Islet precursor cell (in vitro differentiated cells): ENCODE data around the gene SOX6.
A peak's percentile ranks its signal among the peaks of the same experiment; 100 is the strongest.
"Not testable (repeated sequence)": the region's sequence is repeated elsewhere in the genome, so short reads cannot be mapped to it uniquely, and the experiment has no call there.

Experiments
- DNase-seq: peaks from one replicate; pipeline ENCODE4 v3.0.0-alpha.2; 2018

The SOX6 gene

DNA sequence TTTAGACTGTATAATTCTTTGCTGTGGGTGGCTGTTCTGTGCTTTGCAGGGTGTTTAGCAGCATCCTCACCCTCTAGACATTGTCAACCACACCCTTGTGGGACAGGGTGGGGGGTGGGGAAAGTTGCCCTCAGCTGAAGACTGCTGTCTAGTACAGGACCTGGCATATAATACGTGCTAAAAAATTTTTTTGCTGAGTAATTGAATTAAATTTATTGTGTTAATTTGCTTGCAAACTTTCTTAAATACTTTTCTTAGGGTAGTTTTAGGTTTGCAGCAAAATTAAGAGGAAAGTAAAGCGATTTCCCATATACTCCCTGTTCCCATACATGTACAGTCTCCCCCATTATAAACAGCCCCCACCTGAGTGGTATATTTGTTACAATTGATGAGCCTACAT lies 268.5 kb downstream of the SOX6 start:
- DNase-seq, result no peak

DNA sequence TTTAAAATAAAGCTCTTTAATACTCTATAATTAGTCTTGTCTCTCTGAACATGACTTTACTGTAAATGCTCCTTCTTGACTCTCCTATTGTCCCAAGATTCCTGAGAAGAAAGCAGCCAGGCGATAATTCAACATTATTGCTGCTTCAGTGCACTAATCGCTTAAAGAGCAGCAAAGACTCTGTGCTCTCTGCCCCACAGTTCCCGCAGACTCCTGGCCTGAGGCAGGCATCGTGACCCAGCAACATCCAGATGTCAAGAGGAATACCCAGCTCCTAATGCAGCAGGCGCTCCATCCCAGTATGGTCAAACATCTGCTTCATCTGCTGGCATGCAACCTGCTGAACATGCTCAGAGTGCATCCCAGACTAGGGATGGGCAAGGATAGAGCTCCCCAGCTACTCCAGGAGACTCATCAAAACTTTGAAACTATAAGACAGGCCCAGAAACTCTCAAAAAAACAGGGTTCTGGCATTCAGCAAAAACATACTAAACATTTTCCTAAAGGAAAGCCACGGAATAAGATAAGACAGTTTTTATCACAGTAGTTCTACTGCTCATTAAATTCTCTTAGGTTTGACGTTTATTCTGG lies 270.0 kb downstream of the SOX6 start:
- DNase-seq, result peak; percentile 68

DNA sequence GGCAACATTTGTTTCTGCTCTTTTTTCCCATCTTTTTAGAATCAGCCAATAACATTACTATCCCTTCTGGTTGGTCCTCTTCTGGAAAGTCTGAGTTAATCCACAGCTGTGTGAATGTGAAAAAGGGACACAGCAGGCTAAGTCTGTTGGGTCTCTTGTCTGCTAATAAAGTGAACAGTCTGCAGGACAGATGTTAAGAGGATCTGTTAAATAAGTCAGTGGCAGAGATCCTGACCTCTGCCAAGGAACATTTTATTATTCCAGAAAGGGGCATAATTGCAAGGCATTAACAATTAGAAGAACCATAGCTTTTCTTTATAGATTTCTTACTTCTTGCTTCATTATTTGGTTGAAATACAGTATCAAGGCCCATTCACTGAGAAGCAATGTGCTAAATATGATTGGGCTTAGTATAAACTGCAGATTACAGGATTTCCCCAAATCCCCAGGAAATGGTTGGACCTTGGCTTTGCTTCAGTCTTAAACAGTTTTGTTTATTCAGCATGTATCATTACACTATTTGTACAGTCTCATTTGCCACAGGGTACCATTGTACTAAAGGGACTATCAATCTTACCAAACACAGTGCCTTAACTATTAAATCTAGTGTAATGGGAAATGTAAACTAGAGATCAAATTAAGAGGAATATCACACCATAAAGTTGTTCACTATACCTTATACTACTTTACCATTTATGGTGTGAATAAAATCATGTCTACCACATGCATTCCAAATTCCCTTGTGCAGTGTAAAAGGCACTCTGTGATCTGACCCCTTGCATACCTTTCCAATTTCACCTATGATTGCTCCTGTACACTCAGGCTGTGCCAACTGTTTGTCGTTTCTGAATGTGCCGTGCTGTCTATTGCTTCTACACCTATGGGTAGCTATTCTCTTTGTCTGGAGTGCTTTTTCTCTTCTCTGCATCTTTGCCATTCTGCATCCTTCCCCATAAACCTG lies 274.0 kb downstream of the SOX6 start:
- DNase-seq, result no peak

DNA sequence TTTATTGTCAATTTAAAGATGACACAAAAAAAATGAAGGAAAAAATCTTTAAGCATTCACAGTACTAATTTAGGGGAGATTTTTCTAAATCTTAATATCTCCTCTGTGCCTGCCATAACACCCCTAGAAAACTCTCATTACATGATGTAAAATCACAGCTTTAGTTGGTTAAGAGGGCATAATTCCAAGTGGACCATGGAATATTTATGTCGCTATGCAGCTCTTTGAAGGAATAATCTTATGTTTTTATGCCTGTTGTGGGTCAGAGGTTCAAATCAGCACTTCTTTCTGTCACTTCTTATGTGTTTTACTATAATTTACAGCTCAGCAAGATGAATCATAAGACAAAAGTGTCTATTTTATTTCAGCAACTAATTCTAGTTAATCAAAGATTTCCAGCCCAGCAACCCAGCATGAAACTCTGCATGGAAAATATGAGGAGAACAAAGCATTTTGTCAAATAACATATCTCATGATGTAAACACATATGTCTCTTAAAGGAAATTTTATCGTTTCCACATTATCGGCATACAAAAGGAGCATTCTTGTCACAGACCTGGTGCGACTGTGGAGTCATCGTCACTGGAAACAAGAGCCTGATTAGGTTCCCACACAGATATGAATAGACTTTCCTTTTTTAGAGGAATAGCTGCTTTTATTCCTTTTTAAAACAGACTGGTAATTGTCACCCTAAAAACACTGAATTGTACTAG lies 274.8 kb downstream of the SOX6 start:
- DNase-seq, result no peak

DNA sequence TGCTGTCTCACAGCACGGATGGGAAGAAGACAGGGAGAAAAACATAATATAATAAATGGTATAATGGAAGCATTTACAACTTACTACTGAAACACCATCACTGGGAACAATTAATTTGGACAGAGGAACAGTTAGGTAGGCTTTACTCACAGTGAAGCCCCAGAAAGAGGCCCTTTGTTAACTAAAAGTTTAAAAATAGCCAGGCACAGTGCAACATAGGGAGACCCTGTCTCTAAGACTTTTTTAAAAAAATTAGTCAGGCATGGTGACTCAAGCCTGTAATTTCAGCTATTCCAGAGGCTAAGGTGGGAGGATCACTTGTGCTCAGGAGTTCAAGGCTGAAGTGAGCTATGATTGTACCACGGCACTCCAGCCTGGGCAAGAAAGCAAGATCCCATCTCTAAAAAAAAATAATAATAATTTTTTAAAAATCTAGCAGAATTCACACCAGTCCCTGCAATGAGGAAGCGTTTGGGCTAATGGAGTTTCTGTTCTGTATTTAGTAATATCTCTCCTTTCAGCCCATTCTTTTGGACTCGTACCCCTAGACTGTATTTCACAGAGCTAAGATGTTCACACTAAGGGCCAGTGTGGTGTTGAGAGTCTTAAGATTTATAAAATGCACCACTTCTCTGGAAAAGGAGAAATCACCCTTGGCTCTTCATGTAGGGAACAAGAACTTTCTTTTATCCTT lies 275.5 kb downstream of the SOX6 start:
- no peak for DNase-seq

DNA sequence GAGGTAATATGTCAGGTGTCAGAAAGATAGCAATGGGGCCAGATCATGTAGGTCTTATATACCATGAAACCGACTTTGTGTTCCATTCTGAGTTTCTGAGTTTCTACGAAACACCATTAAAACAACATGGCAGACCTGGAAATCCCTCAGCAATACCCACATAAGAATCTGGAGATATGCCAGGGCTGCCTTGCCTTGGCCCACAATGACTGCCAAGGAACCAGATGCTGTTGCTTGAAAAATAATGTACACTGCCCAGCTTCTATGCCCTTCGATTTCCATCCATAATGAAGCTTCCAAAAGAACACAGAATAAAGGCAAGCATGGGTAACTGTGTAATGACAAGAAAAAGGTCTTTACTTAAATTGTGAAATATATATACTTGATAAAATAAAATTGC lies 277.4 kb downstream of the SOX6 start:
- no peak for DNase-seq

DNA sequence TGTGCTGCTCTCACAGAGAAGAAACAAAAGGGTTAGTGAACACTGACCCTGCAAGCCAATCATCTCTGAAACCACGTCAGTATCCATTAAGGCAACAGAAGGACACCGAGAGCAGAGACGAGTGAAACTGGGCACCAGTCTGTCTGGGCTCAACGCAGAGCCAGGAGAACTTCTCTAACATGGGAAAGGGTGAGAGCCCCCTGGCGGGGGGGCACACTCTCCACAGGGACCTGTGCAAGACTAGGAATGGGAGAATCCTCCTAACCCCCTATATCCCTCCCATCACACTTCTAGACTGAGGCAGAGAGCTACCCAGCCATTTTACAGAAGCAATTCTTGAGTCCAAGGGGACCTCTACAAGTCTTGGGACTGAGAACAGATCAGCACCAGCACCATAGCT lies 285.8 kb downstream of the SOX6 start:
- DNase-seq, result peak; percentile 59

DNA sequence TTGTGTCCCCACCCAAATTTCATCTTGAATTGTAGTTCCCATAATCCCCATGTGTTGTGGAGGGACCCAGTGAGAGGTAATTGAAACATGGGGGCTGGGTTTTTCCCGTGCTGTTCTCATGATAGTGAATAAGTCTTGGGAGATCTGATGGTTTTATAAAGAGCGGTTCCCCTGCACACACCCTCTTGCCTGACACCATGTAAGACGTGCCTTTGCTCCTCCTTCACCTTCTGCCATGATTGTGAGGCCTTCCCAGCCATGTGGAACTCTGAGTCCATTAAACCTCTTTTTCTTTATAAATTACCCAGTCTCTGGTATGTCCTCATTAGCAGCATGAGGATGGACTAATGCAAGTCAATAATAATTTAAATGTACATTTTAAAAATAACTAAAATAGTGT lies 289.1 kb downstream of the SOX6 start:
- DNase-seq, result not testable (repeated sequence)

DNA sequence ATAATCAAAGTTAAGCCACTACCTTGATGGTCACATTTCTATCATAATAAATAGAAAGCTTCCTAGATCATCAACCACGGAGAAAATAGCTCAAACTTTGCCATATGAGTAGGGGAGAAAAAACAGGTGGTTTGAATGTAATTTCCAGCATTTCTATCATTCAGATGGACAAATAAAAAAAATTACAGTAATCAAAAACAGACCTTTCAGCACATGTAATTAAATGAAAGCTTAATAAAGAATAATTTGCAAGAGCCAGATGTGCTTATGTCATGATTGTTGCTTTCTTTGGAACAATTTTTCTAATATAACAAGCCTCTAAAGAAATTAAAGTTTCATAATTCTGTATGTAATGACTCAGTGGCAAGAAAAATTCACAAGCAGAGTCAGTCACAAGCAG lies 297.0 kb downstream of the SOX6 start:
- DNase-seq, result no peak

DNA sequence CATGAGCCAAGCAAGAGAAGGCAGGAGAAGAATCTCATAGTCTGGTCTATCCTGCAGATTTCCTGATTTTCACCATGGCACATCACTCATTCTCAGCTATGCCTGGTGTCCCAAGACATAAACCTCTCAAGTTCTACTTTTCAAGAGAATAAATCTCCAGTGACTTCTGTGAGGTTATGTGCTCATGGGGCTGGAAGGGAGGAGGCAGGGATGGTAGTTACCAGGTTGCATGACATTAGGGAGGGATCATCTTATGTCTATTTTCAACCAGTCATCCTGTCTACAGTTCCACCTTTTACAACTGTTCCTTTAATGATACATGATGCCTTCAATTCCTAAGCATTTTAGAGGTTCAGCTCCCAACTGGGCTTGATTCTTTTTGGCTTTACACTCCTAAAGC lies 297.7 kb downstream of the SOX6 start:
- DNase-seq, result no peak

DNA sequence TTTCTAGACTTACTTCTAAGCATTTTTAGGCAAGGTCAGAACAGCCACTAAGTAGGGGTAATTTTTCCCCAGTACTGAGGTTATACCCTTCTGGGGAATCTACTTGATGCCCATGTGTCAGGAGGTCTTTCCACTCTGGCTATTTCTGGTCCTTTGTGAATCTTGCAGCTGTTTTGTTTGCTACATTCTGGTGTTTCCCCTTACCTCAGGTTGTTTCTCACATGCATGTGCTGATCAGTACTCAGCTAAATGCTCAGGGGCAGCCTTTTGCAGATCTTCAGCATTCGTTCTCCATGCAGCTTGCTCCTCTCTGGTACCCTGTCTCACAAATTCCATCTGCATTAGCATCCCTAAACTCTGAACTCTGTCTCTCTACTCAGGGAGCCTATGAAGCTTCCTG lies 303.6 kb downstream of the SOX6 start:
- DNase-seq, result no peak

DNA sequence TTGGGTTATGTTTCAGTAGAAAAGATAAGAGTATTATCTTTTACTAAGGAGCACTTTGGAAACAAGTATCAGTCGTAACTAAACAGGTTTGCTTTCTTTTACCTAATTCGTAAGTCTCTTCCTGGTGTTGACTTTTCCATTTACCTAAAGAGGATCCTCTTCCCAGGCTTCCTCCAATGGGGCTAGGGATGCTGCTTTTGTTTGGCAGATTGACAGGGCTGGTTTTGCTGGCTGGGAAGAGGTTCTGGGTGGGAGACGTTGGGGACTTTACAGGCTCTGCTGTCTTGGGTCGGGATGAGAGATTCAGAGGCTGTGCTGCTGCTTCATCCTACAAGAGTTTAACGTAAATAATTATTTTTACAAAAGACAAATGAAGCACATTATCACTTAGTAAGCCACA lies 306.7 kb downstream of the SOX6 start:
- no peak for DNase-seq

DNA sequence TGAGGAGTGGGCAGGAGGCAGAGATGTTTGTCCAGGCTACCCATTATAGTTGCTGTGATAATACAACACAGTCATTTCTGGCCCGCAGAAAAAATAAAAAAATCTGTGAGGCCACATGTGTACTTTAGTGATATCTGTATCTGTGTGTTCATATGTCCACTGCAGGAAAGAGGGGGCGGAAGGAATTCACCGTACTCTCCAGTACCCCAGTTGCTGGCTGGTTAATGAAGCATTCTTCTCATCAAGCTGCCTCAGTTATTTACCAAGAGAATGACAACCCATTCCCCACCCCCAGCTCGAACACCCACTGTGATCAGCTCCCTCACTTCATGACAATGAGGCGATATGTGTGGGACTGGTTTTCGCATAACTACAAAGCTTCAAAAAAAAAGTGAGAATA lies 309.3 kb downstream of the SOX6 start:
- DNase-seq, result no peak

DNA sequence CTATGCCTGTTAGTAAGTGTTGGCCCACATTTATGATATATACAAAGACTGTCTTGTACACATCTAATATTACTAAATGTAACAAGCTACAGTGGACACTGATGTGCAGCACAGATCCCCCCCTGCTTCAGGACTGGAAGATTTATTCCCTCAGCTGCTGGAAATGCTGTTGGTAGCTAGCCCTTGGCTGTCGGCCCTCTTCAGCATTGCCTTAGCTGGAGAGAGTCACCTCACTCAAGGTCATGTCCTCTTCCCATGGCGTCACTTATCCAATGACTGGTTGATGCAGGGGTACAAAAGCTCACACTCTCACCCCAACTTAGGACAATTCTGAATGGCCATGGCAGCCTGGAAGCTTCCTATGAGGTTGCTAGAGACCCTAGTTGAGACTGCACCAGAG lies 312.7 kb downstream of the SOX6 start:
- no peak for DNase-seq

DNA sequence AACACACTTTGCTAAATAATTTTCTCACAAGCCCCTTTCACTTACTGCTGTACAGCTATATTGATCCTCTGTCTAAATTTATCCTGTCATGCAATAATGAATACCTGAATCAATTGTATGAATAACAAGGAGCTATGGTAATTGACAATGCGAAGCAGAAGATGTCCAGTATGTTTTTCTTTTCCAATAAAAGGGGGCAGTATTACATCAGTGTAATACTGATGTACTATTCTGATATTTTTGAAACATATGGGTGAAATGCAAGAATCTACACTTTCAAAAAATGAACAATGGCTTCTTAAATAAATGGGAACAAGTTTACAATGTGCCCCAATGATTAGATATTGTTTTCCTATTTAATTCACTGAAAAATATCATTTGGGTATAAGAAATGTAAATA lies 315.1 kb downstream of the SOX6 start:
- no peak for DNase-seq

DNA sequence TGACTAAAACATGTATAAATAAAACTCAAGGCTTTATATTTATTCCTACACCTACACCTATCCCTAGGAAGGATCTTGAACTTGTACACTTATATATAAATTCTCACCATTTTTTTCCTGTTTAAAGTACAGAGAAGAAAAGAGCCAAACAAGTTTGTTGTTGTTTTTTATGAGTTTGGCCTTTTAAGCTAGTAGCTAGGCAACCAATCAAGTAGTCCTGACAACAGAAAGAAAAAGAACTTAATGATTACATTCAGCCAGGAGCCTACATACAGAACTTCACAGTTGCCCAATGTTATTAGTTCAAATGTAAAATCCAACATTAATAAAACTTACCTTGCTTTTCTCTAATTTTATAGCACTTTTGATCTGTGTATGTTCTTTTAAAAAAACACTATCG lies 316.2 kb downstream of the SOX6 start:
- no peak for DNase-seq

DNA sequence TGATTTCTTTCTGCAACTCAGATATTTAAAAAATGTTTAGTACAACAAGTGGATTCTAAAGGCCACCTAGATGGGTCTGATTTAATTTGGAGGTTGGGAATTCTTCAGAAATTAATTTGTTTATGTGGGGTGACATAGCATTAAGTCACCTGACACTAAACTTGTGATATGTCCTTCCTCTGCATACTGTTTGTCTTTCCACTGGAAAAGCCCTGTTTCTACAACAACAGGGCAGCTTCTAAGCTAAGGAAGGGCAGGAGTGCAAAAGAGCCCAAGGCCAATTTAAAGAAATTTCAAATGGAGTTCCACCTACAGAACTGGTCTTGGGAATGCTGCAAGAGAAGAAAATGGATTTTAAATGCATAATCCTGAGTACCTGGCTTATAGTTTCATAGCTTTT lies 319.2 kb downstream of the SOX6 start:
- no peak for DNase-seq

DNA sequence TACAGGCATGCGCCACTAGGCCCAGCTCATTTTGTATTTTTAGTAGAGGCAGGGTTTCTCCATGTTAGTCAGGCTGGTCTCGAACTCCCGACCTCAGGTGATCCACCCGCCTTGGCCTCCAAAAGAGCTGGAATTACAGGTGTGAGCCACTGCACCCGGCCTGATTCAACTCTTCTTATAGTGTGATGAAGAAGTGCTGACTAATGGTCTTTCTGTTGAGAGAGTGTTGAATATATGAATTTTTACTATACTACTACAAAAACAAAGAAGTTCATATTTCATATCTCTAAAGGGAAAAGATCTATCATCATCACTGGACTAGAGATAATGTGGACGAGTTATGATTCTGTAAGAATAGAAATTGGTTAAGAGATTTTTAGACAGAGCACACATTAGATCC lies 320.1 kb downstream of the SOX6 start:
- no peak for DNase-seq

DNA sequence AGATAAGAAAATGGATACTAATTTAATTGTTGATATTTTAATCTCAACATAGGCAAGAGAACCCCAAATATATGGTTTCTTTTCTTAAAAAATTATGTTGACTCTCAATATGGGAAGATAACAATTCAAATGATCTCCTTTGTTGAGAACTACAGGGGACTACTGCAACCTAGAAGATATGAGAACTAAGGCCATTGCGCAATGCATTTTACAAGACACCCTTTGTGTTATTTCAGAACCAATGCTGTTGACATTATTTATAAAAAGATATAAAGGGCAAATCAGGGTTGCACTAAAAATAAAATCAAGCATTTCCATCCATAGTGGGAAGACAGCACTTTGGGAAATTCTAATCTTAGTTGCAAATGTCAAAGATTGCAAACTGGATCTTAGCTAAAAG lies 322.3 kb downstream of the SOX6 start:
- no peak for DNase-seq

DNA sequence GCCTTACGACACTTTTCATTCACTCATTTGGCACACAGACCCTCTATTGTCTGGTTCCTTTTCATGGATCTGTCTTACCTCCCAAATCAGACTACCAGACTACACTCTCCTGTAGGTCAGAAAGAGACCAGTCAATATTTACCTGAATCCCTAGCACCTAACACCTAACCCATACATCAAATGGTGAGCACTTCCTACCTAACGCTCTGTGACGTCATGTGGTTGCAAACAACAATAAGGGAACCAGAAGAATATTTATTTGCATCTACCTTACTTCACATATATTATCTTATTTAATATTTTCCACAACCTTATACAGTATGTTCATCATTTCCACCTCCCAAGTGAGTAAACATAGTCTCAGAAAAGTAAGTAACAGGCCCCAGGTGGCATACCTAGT lies 323.4 kb downstream of the SOX6 start:
- no peak for DNase-seq

DNA sequence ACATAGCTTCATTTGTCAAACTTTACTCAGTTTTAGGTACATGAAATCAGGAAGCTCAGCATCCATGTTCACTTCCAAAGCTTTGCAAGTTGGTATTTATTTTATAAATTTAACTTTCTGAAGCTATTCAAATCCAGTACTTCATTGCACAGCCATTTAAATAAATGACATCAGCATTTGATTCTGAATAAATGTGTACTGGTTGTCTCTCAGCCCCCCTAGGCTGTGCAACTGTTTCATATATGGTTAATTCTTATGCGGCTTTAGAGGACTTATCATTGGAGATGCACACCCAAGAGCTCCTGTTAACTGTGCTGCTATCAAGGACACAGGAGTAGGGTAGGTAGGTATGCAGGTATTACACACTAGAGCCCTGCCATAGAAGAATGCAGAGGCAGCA lies 325.1 kb downstream of the SOX6 start:
- DNase-seq, result no peak

DNA sequence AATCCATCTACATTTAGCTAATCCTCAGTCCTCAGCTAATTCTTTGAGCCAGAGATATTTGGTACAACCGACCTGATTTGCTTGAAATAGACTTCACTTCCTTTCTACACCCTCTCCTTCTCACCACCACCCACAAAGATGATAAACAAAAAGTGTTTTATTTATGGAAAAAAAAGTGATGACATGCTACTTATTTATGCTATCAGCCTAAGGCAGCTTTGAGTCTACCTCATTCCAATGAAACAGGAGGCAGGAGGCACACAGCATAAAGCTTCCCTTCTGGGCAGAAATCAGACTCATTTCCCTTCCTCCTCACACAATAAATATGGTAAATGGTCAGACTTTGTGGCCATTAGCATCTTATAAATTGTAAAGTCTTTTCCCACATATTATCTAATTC lies 325.7 kb downstream of the SOX6 start:
- no peak for DNase-seq

DNA sequence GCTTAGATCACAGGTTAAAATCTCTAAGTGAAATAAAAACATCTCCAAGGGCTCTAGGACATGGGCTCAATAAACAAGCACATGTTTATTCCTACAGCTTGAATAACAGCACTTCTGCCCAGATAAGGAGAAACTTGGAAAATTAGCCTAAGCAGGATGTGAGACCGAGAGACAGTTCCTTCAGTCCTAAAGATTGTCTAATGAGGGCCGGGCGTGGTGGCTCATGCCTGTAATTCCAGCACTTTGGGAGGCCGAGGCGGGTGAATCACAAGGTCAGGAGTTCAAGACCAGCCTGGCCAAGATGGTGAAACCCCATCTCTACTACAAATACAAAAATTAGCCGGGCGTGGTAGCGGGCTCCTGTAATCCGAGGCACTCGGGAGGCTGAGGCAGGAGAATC lies 327.2 kb downstream of the SOX6 start:
- not testable (repeated sequence) for DNase-seq
